Panc1 (cell line): Measurements from ENCODE around the gene POLE3.

Source experiments
- POLR2AphosphoS5 ChIP-seq: IDR thresholded peaks from 2 replicates; pipeline ENCODE4 v1.6.1; 2012; ENCODE audit warnings: mild to moderate bottlenecking, low read depth, low read length, moderate library complexity
- TCF7L2 ChIP-seq: IDR thresholded peaks from 2 replicates; pipeline ENCODE4 v1.6.1; 2011; ENCODE audit warnings: mild to moderate bottlenecking, low read depth, low read length, inconsistent platforms
- TF ChIP-seq, protein P1 (sequence below): fragments of 450-650 bp; IDR thresholded peaks from 2 replicates; pipeline ENCODE4 v1.5.1; 2017; ENCODE audit warnings: mild to moderate bottlenecking

- TF ChIP-seq, protein P1, sequence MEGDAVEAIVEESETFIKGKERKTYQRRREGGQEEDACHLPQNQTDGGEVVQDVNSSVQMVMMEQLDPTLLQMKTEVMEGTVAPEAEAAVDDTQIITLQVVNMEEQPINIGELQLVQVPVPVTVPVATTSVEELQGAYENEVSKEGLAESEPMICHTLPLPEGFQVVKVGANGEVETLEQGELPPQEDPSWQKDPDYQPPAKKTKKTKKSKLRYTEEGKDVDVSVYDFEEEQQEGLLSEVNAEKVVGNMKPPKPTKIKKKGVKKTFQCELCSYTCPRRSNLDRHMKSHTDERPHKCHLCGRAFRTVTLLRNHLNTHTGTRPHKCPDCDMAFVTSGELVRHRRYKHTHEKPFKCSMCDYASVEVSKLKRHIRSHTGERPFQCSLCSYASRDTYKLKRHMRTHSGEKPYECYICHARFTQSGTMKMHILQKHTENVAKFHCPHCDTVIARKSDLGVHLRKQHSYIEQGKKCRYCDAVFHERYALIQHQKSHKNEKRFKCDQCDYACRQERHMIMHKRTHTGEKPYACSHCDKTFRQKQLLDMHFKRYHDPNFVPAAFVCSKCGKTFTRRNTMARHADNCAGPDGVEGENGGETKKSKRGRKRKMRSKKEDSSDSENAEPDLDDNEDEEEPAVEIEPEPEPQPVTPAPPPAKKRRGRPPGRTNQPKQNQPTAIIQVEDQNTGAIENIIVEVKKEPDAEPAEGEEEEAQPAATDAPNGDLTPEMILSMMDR: no peak
- TF ChIP-seq TCF7L2 (no peak), POLR2AphosphoS5 (no peak)
Observed at GRCh38 chr9:113409481-113409880, 994 bp downstream of the POLE3 start.
